Measurements from ENCODE around the gene S100A10.

- TF ChIP-seq CTCF (IDR thresholded peaks at IDR 0.05; ENCODE audit: low read length) (no peak), EZH2 (optimal IDR thresholded peaks at IDR 0.05; ENCODE audit: low read depth, low read length) (no peak), EZH2phosphoT487 (IDR thresholded peaks at IDR 0.05; ENCODE audit: low read length) (no peak)
Observed at GRCh38 chr1:152023221-152023620, 29.6 kb upstream of the S100A10 start.

Data from MM.1S (cell line).